ENCODE results near the gene KRTAP4-3.
"Not testable (repeated sequence)": the region's sequence is repeated elsewhere in the genome, so short reads cannot be mapped to it uniquely, and the experiment has no call there.

The KRTAP4-3 gene

DNA sequence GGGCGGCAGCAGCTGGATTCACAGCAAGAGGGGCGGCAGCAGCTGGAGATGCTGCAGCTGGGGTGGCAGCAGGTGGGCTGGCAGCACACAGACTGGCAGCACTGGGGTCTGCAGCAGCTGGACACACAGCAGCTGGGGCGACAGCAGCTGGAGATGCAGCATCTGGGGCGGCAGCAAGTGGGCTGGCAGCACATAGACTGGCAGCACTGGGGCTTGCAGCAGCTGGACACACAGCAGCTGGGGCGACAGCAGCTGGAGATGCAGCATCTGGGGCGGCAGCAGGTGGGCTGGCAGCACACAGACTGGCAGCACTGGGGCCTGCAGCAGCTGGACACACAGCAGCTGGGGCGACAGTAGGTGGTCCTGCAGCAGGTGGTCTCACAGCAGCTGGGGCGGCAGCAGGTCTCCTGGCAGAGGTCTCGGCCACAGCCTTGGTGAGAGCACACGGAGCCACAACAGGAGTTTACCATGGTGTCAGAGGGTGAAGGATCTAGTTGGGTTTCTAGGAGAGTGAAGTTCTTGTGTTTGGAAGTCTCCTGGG lies 50.1 kb downstream of the KRTAP4-3 start, which contains the start of gene KRTAP4-11:
Gene KRTAP4-11, minus strand, starts transcription at position 528 of the 541 bp plus-strand sequence. Its CDS starts 58 bp downstream, at position 470.
- DNase-seq (ENCODE audit: low read depth): not testable (repeated sequence)

All from stimulated activated CD8-positive, alpha-beta memory T cell treated with anti-CD3 and anti-CD28 coated beads, Interleukin-4, amount 100 ng/mL, for 24 hours (primary cell).